ENCODE measurements around the gene GRIA3.

The GRIA3 gene

DNA sequence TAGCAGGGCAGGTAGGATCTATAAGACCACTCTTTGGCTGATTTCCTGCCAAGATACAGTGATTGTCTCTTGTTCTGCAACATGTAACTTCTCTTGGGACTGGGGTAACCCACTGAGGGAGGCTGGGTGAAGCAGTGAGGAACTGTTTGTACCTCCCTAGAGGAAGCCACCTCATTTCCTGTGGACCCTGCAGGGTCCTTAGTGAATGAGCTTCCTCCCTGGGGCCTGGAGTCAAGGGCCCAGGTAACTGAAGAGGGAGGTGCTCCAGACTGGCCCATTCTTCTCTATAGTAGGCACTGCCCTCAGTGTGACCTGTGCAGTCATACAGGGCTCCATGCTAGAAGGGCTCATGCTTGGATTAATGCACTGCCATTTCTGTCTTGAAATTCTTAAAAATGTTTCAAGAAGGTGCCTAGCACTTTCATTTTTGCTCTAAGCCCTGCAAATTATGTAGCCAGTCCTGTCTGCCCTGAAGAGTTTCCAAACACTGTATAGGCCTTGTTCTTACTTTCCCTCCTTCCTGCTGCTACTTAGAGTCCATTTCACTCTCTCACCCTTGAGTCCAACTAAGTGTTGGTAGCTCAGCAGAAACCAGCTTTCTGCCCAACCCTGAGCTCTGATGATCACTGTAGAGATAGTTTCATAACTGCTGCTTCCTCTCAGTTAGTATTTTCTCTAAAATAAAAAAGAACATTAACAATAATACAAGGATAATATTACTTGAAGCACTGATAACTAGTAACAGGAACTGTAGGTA is 8.5 kb upstream of the GRIA3 start:
- H3K36me3 ChIP-seq (ENCODE audit: insufficient read depth, low read length), result no peaks in the 10 kb centered on the region
- H3K4me1 ChIP-seq (ENCODE audit: insufficient read depth, low read length), result peaks cover 9% of the 10 kb centered on the region
- H3K9ac ChIP-seq (ENCODE audit: low read depth, low read length), result no peak overlapping the region
- H3K9me3 ChIP-seq (ENCODE audit: control insufficient read depth, insufficient read depth, low read length), result no peaks in the 10 kb centered on the region

DNA sequence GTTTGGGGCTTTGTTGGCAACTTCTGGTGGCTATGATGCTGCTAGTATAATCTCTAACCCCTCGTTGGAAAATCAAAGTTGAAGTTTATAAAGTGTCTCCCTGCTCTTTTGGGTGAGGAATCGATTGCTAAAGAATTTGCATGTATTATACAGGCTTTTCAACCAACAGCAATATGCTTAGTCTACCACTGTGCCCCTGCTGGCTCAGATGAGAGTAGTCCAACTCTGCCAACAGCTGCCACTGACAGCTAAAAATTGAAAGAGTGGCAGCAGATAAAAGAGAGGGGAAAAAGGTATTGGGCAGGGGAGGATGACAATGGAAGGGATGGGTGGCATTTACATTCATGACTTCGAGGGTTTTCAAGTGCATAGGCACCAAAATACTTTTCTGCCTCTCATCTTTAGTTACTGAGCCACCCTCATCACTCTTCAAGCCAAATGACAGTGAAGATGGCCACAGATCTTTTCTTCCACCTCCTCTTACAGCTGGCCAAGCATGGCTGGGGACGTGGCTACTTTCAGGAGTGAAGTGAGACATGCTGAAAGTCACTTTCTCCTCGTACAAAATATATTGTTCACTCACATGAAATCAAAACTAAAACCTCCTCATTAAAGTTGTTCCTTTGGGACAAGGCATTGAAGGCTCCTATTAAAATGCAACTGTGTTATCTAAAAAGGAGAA is 2.7 kb upstream of the GRIA3 start:
- H3K4me1 ChIP-seq (ENCODE audit: insufficient read depth, low read length), result peaks cover 4% of the 10 kb centered on the region; the same call in 1 of the 2 replicates
- no peaks in the 10 kb centered on the region for H3K9me3 ChIP-seq (ENCODE audit: control insufficient read depth, insufficient read depth, low read length)
- no peak overlapping the region for H3K9ac ChIP-seq (ENCODE audit: low read depth, low read length)

DNA sequence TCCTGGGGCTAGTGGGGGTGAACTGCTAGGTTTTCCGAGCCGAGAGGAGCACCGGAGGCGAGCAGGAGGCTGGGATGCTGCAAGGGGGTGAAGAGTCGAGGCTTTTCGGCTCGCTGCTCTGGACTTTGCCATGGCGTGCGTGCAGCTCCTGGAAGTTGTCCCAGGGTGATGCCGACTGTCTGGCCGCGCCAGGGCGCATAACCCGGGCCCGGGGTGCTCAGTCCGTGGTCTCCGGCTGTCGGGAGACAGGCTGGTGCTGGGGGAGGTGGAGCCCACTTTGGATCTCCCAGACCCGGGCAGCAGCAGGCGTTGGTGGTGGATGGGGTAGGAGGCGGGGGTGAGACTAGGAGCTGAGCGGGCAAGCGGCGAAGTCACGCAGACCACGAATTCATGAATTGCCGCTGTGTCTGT is 793 bp downstream of the GRIA3 start:
- Histone ChIP-seq H3K4me1 (ENCODE audit: insufficient read depth, low read length) (peaks cover 5% of the 10 kb centered on the region; the same call in 1 of the 2 replicates), H3K9ac (ENCODE audit: low read depth, low read length) (peak overlapping the region; percentile 84; the same call in 1 of the 2 replicates), H3K36me3 (ENCODE audit: insufficient read depth, low read length) (no peaks in the 10 kb centered on the region), H3K9me3 (ENCODE audit: control insufficient read depth, insufficient read depth, low read length) (no peaks in the 10 kb centered on the region)

More for the DNA sequence above, 2.7 kb upstream of the GRIA3 start:
- no peaks in the 10 kb centered on the region for H3K36me3 ChIP-seq (ENCODE audit: insufficient read depth, low read length)

DNA sequence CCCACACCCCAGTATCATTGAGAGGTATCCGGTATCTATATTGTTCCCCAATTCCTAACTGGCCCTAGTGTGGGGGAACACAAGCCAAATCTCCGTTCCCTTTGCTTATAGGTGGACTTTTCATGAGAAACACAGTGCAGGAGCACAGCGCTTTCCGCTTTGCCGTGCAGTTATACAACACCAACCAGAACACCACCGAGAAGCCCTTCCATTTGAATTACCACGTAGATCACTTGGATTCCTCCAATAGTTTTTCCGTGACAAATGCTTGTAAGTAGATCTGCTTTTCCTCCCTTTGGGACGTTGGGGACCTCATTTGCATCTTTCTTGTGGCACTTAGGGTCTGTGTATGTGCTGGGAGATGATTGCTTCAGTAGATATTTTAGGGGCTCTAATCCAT is 1.6 kb downstream of the GRIA3 start:
- Histone ChIP-seq H3K36me3 (ENCODE audit: insufficient read depth, low read length) (no peaks in the 10 kb centered on the region), H3K4me1 (ENCODE audit: insufficient read depth, low read length) (peaks cover 12% of the 10 kb centered on the region), H3K9me3 (ENCODE audit: control insufficient read depth, insufficient read depth, low read length) (no peaks in the 10 kb centered on the region), H3K9ac (ENCODE audit: low read depth, low read length) (peak overlapping the region; percentile 84; the same call in 1 of the 2 replicates)

DNA sequence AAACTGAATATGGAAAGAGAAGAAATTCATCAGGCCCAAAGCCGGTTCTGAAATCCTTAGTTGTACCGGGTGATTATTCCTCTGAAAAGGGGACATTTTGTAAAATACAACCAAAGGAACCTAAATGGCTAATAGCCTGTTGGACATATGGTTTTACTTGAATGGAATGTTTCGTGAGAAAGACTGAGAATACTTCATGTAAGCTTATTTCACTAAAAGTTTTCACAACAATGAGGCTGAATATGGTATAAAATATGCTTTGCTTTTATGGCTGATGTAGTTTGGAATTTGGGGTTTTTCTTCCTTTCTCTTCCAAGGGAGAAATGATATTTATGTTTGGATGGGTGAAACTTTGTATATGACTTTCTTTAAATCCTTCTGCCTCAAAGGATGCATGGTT is 2.7 kb downstream of the GRIA3 start:
- Histone ChIP-seq H3K4me1 (ENCODE audit: insufficient read depth, low read length) (peaks cover 12% of the 10 kb centered on the region), H3K9me3 (ENCODE audit: control insufficient read depth, insufficient read depth, low read length) (no peaks in the 10 kb centered on the region), H3K9ac (ENCODE audit: low read depth, low read length) (no peak overlapping the region), H3K36me3 (ENCODE audit: insufficient read depth, low read length) (no peaks in the 10 kb centered on the region)

DNA sequence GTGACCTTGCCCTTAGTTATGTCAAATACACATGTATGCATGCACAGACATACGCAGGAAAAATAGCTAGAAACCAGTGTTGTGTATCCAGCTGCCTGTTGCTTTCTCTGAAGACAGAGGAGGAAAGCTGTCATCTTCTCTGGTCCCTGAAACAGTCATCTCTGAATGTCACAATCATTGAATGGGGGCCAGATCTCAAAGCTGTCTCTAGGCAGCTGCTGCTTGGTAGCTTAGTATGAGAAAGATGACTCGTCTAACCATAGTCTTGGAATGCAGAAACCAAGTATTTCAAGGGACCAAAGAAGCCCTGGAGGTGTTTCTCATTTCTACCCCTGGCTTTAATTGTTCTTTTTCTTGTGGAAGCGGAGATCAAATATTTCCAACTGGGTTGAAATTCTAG is 4.0 kb downstream of the GRIA3 start:
- Histone ChIP-seq H3K4me1 (ENCODE audit: insufficient read depth, low read length) (peaks cover 9% of the 10 kb centered on the region), H3K36me3 (ENCODE audit: insufficient read depth, low read length) (no peaks in the 10 kb centered on the region), H3K9me3 (ENCODE audit: control insufficient read depth, insufficient read depth, low read length) (no peaks in the 10 kb centered on the region), H3K9ac (ENCODE audit: low read depth, low read length) (no peak overlapping the region)

DNA sequence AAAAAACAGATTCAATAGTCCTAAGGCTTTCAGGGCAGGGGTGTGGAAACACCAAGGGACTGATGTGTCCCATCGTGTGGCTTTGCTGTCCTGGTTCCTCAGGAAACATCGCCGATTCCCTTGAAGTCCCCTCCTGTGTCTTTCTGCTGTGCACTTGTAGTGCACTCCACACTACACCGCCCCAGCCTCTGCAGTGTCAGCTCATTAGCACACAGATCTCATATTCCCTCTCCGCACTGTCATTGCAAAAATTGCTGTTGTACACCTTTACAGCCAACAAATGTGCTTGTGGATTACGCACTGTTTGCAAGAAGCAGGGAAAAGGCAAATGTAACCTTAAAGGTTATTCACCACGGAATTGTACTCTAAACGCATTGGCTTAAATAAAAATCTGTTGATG is 5.3 kb downstream of the GRIA3 start:
- Histone ChIP-seq H3K9me3 (ENCODE audit: control insufficient read depth, insufficient read depth, low read length) (no peaks in the 10 kb centered on the region), H3K9ac (ENCODE audit: low read depth, low read length) (no peak overlapping the region), H3K4me1 (ENCODE audit: insufficient read depth, low read length) (peaks cover 8% of the 10 kb centered on the region), H3K36me3 (ENCODE audit: insufficient read depth, low read length) (no peaks in the 10 kb centered on the region)

DNA sequence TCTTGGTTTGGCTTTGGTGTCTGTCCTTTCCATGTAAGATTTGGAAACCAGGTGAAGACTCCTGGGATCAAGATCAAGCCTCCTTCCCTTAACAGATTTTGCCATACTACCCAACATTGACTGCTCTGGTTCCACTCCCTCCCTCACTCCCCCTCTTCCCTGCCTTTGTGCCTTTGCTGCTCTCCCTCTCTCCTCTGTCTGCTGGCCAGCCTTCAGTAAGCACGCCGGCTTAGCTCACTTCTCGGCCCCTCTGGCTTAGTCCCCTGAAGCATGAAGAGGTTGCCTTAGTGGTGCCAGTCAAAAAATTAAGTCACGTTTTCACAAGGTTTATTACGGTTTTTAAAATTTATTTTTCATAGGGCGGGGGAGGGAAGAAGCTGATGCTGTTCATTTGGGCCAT is 6.0 kb downstream of the GRIA3 start:
- Histone ChIP-seq H3K36me3 (ENCODE audit: insufficient read depth, low read length) (no peaks in the 10 kb centered on the region), H3K4me1 (ENCODE audit: insufficient read depth, low read length) (peaks cover 8% of the 10 kb centered on the region), H3K9me3 (ENCODE audit: control insufficient read depth, insufficient read depth, low read length) (no peaks in the 10 kb centered on the region), H3K9ac (ENCODE audit: low read depth, low read length) (no peak overlapping the region)

DNA sequence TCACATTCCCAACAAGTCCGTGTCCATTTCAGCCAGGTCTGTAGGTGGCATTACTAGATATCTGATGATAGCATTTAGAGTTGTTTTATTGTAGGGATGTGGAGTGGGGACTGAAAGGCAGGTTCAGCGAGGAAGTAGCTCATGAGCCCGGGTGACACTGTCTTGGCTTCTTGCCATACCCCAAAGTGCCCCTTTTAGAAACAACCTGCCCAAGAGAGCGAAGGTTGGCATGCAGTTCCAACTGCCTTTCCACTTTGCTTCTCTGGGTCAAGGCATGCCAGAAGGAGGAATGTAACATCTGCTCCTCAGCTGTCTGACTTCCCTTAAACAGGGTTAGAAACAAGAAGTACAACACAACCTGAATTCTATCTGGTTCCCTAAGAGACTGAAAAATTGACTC is 9.0 kb downstream of the GRIA3 start:
- Histone ChIP-seq H3K9ac (ENCODE audit: low read depth, low read length) (no peak overlapping the region), H3K9me3 (ENCODE audit: control insufficient read depth, insufficient read depth, low read length) (no peaks in the 10 kb centered on the region), H3K4me1 (ENCODE audit: insufficient read depth, low read length) (peaks cover 10% of the 10 kb centered on the region), H3K36me3 (ENCODE audit: insufficient read depth, low read length) (no peaks in the 10 kb centered on the region)

DNA sequence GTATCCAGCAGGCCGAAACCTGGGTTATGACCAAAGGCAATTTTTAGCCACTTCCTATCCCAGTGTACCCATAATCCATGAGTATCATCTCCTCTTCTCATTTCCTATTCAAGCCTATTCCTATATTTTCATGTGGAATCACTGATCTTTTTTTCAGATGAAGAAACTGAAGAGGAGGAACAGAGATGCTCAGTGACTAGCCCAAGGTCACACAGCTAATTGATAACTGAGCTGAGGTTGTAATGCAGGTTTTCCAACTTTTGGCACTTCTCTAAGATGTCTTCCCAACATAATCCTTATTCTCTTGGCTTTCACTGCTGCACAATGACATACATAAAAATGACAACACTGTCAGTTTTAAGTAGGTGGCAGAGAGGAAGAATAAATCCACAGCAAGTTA is 15.3 kb downstream of the GRIA3 start:
- peaks cover 11% of the 10 kb centered on the region; the same call in 1 of the 2 replicates for H3K4me1 ChIP-seq (ENCODE audit: insufficient read depth, low read length)
- H3K9me3 ChIP-seq (ENCODE audit: control insufficient read depth, insufficient read depth, low read length), result no peaks in the 10 kb centered on the region
- no peaks in the 10 kb centered on the region for H3K36me3 ChIP-seq (ENCODE audit: insufficient read depth, low read length)
- no peak overlapping the region for H3K9ac ChIP-seq (ENCODE audit: low read depth, low read length)

DNA sequence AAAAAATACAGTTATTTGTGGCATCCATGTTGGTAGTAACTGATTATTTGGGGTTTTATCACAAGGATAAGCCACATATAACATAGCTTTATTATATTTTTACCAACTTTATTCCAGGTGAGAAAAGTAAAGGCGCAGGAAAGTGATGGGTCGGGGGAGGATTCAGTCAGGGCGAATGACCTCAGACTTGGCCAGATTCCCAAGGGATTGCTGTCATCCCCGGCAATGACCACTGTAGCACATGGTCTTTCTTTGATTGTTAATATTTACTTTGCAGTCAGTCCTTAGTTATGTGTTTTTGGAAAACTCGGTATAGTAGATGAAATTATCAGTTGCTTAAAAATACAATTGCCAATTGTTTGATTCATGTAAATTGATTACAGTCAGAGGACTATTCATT is 17.6 kb downstream of the GRIA3 start:
- H3K36me3 ChIP-seq (ENCODE audit: insufficient read depth, low read length), result no peaks in the 10 kb centered on the region
- H3K9me3 ChIP-seq (ENCODE audit: control insufficient read depth, insufficient read depth, low read length), result no peaks in the 10 kb centered on the region
- H3K9ac ChIP-seq (ENCODE audit: low read depth, low read length), result no peak overlapping the region
- peaks cover 11% of the 10 kb centered on the region; the same call in 1 of the 2 replicates for H3K4me1 ChIP-seq (ENCODE audit: insufficient read depth, low read length)

DNA sequence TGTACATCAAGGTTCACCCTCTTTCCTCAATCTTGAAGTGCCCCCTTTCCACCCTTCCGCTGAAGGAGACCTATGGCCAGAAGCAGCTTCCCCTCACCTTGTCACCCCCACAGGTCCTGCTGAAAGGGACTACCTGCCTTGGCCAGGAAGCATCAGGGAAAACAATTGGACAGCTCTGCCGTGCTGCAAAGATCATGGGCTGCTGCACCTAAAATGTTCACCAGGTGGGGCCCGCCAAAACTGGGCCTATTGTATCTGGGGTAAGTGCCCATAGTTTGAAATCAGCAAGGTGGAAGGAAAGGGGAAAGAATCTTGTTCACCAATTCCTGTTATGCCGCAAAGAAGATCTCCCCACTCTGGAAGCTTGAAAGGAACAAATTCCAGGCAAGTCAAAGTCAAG is 18.4 kb downstream of the GRIA3 start:
- H3K9me3 ChIP-seq (ENCODE audit: control insufficient read depth, insufficient read depth, low read length), result no peaks in the 10 kb centered on the region
- H3K4me1 ChIP-seq (ENCODE audit: insufficient read depth, low read length), result peaks cover 11% of the 10 kb centered on the region; the same call in 1 of the 2 replicates
- H3K36me3 ChIP-seq (ENCODE audit: insufficient read depth, low read length), result no peaks in the 10 kb centered on the region
- H3K9ac ChIP-seq (ENCODE audit: low read depth, low read length), result no peak overlapping the region

DNA sequence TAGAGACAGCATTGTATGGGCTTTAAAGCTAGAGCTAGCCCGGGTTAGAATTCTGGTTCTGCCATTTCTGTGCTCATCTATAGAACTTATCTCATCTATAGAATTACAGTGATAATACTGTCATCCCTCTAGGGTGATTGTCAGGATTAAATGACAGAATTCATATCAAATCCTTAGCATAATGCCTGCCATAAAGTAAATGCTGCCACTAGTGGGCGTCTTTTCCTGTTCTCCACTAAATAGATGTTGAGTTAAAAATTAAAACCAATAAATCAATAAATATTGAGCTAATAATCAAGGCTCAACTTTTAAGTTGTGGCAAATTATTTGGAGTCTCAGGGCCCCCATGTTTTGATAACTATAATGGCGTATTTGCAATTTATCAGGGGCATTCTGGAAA is 19.7 kb downstream of the GRIA3 start:
- H3K4me1 ChIP-seq (ENCODE audit: insufficient read depth, low read length), result peaks cover 2% of the 10 kb centered on the region; the same call in 1 of the 2 replicates
- no peaks in the 10 kb centered on the region for H3K36me3 ChIP-seq (ENCODE audit: insufficient read depth, low read length)
- no peak overlapping the region for H3K9ac ChIP-seq (ENCODE audit: low read depth, low read length)
- H3K9me3 ChIP-seq (ENCODE audit: control insufficient read depth, insufficient read depth, low read length), result no peaks in the 10 kb centered on the region

DNA sequence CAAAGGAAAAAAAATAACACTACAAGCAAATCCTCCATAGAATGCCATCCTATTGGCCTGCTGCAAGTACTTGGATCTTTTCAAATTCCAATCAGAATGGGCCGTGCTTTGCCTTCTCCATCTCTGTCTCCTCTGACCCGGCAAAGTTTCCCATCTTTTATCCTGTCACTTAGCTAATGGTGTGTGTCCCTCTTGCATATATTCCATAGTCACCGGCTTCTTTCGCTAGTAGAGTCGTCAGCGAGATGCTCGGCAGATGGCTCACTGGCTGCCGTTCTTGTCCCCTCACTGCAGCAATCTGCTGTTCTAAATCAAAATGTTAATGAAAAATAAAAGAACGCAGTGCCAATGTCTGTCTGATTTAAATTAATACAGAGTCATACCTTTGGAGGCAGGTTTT is 22.1 kb downstream of the GRIA3 start:
- no peaks in the 10 kb centered on the region for H3K4me1 ChIP-seq (ENCODE audit: insufficient read depth, low read length)
- H3K36me3 ChIP-seq (ENCODE audit: insufficient read depth, low read length), result no peaks in the 10 kb centered on the region
- H3K9ac ChIP-seq (ENCODE audit: low read depth, low read length), result no peak overlapping the region
- H3K9me3 ChIP-seq (ENCODE audit: control insufficient read depth, insufficient read depth, low read length), result no peaks in the 10 kb centered on the region

DNA sequence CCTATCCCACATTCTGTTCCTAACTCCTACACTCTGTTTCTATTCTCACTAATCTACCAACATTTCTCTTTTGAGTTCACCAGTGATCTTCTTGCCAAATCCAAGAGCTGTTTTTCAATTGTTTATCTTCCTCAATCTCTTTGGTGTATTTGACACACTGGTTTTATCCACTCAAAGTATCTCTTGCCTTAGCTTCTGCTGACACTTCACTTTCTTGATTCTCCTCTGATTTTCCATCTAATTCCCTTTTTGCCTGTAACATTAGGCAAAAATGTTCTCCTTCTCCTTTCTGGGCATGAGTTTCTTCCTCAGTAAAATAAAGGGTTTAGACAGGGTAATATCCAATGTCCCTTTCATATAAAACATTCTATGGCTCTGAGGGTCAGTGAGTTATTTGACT is 26.2 kb downstream of the GRIA3 start:
- Histone ChIP-seq H3K9ac (ENCODE audit: low read depth, low read length) (no peak overlapping the region), H3K9me3 (ENCODE audit: control insufficient read depth, insufficient read depth, low read length) (no peaks in the 10 kb centered on the region), H3K36me3 (ENCODE audit: insufficient read depth, low read length) (no peaks in the 10 kb centered on the region), H3K4me1 (ENCODE audit: insufficient read depth, low read length) (no peaks in the 10 kb centered on the region)
